ENCODE results near the gene B9D1. TPM values are rescaled to one million over a fixed set of nuclear protein-coding genes. Genes with fewer than 3 reads are reported as not detected.

B9D1 gene
- total and polyA plus RNA-seq, 11 donors: 5.6 to 27.9 (median 10.7) TPM

GRCh38 chr17:19329839-19330238 lies 32.7 kb downstream of the B9D1 start:
- no peak overlapping the region for H3K27ac ChIP-seq
- no peak for DNase-seq
- intact Hi-C loops (cut with DNase I): no loop called here
- no peak for TF ChIP-seq POLR2A (IDR thresholded peaks at IDR 0.05)
- no peak for TF ChIP-seq CTCF (IDR thresholded peaks at IDR 0.05)
- no peak overlapping the region for H3K4me3 ChIP-seq
- H3K36me3 ChIP-seq: peaks cover 0 to 63% (median 26%) of the 10 kb centered on the region in 9 donors
- WGBS, 4 donors: 95 to 100% (median 98%) methylated on average over 2 of the region's 2 CpGs
- H3K4me1 ChIP-seq: peaks cover 0 to 8% (median 0%) of the 10 kb centered on the region in 12 donors
- H3K9me3 ChIP-seq: peaks cover 0 to 11% (median 0%) of the 10 kb centered on the region in 12 donors
- no peak for ATAC-seq
- H3K27me3 ChIP-seq: peaks cover 0 to 3% (median 0%) of the 10 kb centered on the region in 9 donors

GRCh38 chr17:19329136-19329535 lies 33.4 kb downstream of the B9D1 start:
- Histone ChIP-seq H3K4me3 (no peak overlapping the region), H3K27me3 (peaks cover 0 to 3% (median 0%) of the 10 kb centered on the region in 9 donors), H3K4me1 (peaks cover 0 to 8% (median 0%) of the 10 kb centered on the region in 12 donors), H3K36me3 (peaks cover 0 to 67% (median 21%) of the 10 kb centered on the region in 9 donors), H3K9me3 (peaks cover 0 to 13% (median 0%) of the 10 kb centered on the region in 12 donors), H3K27ac (no peak overlapping the region)
- intact Hi-C loops (cut with DNase I): no loop called here
- TF ChIP-seq CTCF (IDR thresholded peaks at IDR 0.05) (no peak), POLR2A (IDR thresholded peaks at IDR 0.05) (no peak)
- no peak for DNase-seq
- ATAC-seq: peak in 1 of 4 donors; percentile 4
- 86 to 100% (median 97%) methylated on average over 1 to 2 of the region's 2 CpGs for whole genome bisulfite sequencing, 4 donors

- TF ChIP-seq POLR2A (IDR thresholded peaks at IDR 0.05) (no peak), CTCF (IDR thresholded peaks at IDR 0.05) (no peak)
- H3K4me1 ChIP-seq: peaks cover 0 to 8% (median 0%) of the 10 kb centered on the region in 12 donors
- H3K4me3 ChIP-seq: no peak overlapping the region
- intact Hi-C loops (cut with DNase I): no loop called here
- ATAC-seq (peak in 3 of 4 donors; percentile 31 to 65 (median 47)), DNase-seq (peak in 1 of 5 donors; percentile 16)
- H3K36me3 ChIP-seq: peaks cover 0 to 67% (median 21%) of the 10 kb centered on the region in 9 donors
- 89 to 93% (median 91%) methylated on average over 10 of the region's 10 CpGs for WGBS, 4 donors
- H3K27ac ChIP-seq: no peak overlapping the region
- peaks cover 0 to 13% (median 0%) of the 10 kb centered on the region in 12 donors for H3K9me3 ChIP-seq
- peaks cover 0 to 3% (median 0%) of the 10 kb centered on the region in 9 donors for H3K27me3 ChIP-seq
Observed at GRCh38 chr17:19328441-19329061, 34.0 kb downstream of the B9D1 start.

GRCh38 chr17:19327031-19327783 lies 35.3 kb downstream of the B9D1 start:
- TF ChIP-seq POLR2A (IDR thresholded peaks at IDR 0.05) (no peak), CTCF (IDR thresholded peaks at IDR 0.05) (no peak)
- 90 to 95% (median 94%) methylated on average over 14 of the region's 14 CpGs for WGBS, 4 donors
- ATAC-seq (no peak), DNase-seq (peak in 1 of 5 donors; percentile 11)
- intact Hi-C loops (cut with DNase I): no loop called here
- Histone ChIP-seq H3K4me3 (no peak overlapping the region), H3K4me1 (peaks cover 0 to 10% (median 0%) of the 10 kb centered on the region in 12 donors), H3K36me3 (peaks cover 0 to 64% (median 16%) of the 10 kb centered on the region in 9 donors), H3K27ac (no peak overlapping the region), H3K9me3 (peaks cover 0 to 13% (median 0%) of the 10 kb centered on the region in 12 donors), H3K27me3 (peaks cover 0 to 3% (median 0%) of the 10 kb centered on the region in 9 donors)

All from heart left ventricle (tissue), 16 donors.